GM12873 (cell line): Measurements from ENCODE around the gene GPM6B.

Experiments used
- CTCF ChIP-seq: IDR thresholded peaks from 2 replicates; pipeline ENCODE4 v1.5.1; 2012; ENCODE audit warnings: low read depth, mild to moderate bottlenecking, moderate library complexity, low read length, control low read depth; ENCODE audit not compliant: insufficient read depth; ENCODE audit errors: missing control alignments

The GPM6B gene

GRCh38 chrX:13780868-13781427 lies 35.9 kb downstream of the GPM6B start:
- no peak for TF ChIP-seq CTCF

- TF ChIP-seq CTCF, result no peak
Measured at GRCh38 chrX:13778916-13779315, 38.0 kb downstream of the GPM6B start.

DNA sequence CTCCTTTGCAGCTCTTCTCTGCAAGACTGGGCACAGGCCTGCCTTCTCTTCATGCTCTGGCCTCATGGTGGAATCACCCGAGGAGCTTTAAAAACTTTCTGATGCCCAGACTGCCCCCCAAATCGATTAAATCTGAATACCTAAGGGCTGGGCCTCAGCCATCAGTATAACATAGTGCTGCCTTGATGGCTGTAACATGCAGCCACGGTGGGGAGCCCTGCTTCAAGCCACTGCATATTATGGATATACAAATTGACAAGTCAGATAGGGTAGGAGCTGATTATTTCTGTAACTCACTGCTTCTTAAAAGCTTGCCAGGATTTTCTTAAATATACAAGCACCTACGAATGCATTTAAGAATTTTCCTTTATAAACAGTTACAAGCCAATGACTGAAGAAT lies 40.5 kb downstream of the GPM6B start:
- no peak for TF ChIP-seq CTCF

GRCh38 chrX:13775837-13776236 lies 41.1 kb downstream of the GPM6B start:
- TF ChIP-seq CTCF, result no peak

- no peak for TF ChIP-seq CTCF
Measured at GRCh38 chrX:13774696-13775095, 42.2 kb downstream of the GPM6B start.

- no peak for TF ChIP-seq CTCF
Measured at GRCh38 chrX:13770013-13770535, 46.8 kb downstream of the GPM6B start.

- TF ChIP-seq CTCF, result no peak
Measured at GRCh38 chrX:13768939-13769338, 48.0 kb downstream of the GPM6B start.
